ENCODE results near the gene OR1E1.
"Not testable (repeated sequence)": the region's sequence is repeated elsewhere in the genome, so short reads cannot be mapped to it uniquely, and the experiment has no call there.

Gene OR1E1, protein sequence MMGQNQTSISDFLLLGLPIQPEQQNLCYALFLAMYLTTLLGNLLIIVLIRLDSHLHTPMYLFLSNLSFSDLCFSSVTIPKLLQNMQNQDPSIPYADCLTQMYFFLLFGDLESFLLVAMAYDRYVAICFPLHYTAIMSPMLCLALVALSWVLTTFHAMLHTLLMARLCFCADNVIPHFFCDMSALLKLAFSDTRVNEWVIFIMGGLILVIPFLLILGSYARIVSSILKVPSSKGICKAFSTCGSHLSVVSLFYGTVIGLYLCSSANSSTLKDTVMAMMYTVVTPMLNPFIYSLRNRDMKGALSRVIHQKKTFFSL

GRCh38 chr17:3398310-3398709, at the start of gene OR1E1:
Gene OR1E1, minus strand, starts transcription at chr17:3398410. Its CDS starts 0 bp downstream, at chr17:3398410.
- DNase-seq (ENCODE audit: low read depth in 2 of 2): no peak

DNA sequence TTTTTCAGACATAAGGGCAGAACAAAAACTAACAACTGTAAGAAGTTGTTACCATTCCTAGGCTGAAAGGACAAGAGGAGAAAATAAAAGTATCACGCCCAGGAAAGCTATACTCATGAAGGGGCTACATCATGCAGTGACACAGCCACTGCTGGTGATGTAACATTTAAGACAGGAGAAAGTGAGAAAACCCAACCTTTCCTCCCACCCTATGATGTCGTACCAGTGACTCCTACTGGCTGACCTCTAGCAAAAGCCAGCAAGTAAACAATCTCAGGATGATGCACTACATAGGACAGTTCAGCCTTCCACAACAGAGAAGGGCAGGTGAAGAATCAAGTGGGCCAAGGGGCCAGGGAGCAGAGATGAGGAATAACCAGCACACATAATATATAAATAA, 49.4 kb upstream of the OR1E1 start:
- no peak for DNase-seq (ENCODE audit: low read depth in 2 of 2)

DNA sequence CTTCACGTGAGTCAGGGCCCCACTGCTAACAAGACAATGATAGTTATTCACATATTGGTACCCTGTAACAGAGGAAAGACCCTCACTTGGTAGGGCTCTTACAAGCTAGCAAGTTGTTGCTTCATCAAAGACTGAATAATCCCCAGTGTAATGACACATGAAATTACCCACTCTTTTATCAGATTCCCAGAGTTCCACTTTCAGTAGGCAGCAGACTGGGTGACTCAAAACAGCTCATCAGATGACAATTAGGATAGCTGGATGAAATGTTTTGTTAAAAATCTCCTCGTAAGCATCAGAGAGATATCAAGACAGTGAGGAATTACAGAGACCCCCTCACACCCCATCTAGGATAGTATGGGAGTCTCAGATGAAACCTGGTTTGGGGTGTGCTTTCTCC, 42.2 kb upstream of the OR1E1 start:
- no peak for DNase-seq (ENCODE audit: low read depth in 2 of 2)

GRCh38 chr17:3438368-3438767, 40.2 kb upstream of the OR1E1 start:
- no peak for DNase-seq (ENCODE audit: low read depth in 2 of 2)

DNA sequence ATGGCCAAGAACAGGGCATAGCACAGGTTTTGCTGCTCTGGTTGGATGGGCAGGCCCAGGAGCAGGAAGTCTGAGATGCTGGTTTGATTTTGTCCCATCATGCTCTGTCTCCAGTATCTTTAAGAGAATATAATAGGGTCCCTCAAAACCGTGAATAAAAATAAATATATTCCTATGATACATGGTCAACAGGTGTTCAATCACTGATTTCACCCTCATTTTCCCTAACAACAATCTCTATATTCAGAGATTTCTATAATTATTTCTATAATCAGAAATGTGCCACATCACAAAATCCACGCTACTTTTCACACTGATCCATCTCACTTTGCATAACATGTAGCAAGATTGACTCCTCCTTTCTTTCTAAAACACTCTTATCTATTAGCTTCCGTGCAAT, 35.5 kb upstream of the OR1E1 start, which contains the start of gene OR1E2:
Gene OR1E2 (minus strand): TSS at position 101 of the 400 bp plus-strand sequence. CDS start 0 bp downstream, at position 101.
- DNase-seq (ENCODE audit: low read depth in 2 of 2): no peak

- not testable (repeated sequence) for DNase-seq (ENCODE audit: low read depth in 2 of 2)
Observed at GRCh38 chr17:3433215-3433614, 35.0 kb upstream of the OR1E1 start.

- no peak for DNase-seq (ENCODE audit: low read depth in 2 of 2)
Observed at GRCh38 chr17:3418222-3418621, 20.0 kb upstream of the OR1E1 start.

DNA sequence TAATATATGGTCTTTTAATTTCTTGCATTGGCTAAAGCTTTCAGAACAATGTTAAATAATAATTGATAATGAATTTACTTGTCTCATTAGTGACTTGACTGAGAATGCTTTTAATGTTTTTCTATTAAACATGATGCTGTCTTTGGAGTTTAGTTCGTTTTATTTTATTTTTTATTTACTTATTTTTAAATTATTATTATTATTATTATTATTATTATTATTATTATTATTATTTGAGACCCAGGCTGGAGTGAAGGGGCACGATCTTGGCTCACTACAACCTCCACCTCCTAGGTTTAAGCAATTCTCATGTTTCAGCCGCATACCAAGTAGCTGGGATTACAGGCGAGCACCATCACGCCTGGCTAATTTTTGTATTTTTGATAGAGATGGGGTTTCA, 17.4 kb upstream of the OR1E1 start:
- DNase-seq (ENCODE audit: low read depth in 2 of 2): no peak

GRCh38 chr17:3412216-3412615, 14.0 kb upstream of the OR1E1 start:
- not testable (repeated sequence) for DNase-seq (ENCODE audit: low read depth in 2 of 2)

GRCh38 chr17:3411070-3411469, 12.9 kb upstream of the OR1E1 start, which contains the start of gene OR3A3:
Gene OR3A3, plus strand, starts transcription at chr17:3411370.
- no peak for DNase-seq (ENCODE audit: low read depth in 2 of 2)

- DNase-seq (ENCODE audit: low read depth in 2 of 2): not testable (repeated sequence)
Observed at GRCh38 chr17:3403856-3404255, 5.6 kb upstream of the OR1E1 start.

- no peak for DNase-seq (ENCODE audit: low read depth in 2 of 2)
Observed at GRCh38 chr17:3401786-3402185, 3.6 kb upstream of the OR1E1 start.

DNA sequence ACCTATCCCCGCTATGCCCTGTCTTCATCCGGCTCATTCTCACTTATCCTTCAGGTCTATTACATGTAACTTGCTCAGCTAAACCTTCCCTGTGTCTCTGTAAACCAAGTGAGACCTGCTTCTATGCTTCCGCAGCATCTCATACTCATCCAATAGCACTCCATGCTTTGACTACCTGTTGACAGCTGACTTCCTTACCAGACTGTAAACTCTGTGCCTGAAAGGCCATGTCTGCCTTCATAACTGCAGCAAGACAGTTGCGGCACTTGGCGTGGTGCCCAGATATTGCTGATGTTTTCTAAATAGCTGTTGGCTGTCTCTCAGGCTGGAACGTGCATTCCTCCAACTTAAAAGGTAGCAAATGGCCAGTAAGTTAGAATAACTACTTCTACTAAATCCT, 1.8 kb upstream of the OR1E1 start:
- DNase-seq (ENCODE audit: low read depth in 2 of 2): no peak

DNA sequence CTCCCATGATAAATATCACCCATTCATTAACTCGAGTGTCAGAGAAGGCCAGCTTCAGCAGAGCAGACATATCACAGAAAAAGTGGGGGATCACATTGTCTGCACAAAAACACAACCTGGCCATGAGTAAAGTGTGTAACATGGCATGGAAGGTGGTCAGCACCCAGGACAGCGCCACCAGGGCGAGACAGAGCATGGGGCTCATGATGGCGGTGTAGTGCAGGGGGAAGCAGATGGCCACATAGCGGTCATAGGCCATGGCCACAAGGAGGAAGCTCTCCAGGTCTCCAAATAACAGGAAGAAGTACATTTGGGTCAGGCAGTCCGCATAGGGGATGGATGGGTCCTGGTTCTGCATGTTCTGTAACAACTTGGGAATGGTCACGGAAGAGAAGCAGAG, 409 bp downstream of the OR1E1 start:
- not testable (repeated sequence) for DNase-seq (ENCODE audit: low read depth in 2 of 2)

GRCh38 chr17:3389791-3390190, 8.4 kb downstream of the OR1E1 start:
- DNase-seq (ENCODE audit: low read depth in 2 of 2): no peak

DNA sequence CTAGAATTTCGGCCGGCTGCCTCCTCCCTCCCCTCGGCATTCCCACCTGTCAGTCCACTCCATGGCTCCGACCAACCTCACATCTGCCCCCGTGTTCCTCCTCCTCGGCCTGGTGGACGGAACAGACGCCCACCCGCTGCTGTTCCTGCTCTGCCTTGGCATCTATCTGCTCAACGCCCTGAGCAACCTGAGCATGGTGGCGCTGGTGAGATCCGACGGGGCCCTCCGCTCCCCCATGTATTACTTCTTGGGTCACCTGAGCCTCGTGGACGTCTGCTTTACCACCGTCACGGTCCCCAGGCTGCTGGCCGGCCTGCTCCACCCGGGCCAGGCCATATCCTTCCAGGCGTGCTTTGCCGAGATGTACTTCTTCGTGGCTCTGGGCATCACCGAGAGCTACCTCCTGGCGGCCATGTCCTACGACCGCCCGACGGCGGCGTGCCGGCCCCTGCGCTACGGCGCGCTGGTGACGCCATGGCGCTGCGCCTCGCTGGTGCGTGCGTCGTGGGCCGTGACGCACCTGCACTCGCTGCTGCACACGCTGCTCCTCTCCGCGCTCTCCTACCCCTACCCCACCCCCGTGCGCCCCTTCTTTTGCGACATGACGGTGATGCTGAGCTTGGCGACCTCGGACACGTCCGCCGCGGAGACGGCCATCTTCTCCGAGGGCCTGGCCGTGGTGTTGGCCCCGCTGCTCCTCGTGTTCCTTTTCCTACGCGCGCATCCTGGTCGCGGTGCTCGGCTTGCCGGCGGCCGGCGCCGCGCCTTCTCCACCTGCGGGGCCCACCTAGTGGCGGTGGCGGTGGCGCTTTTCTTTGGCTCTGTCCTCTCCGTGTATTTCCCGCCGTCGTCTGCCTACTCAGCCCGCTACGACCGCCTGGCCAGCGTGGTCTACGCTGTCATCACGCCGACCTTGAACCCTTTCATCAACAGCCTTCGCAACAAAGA, 12.1 kb downstream of the OR1E1 start, which contains the start of gene OR3A2:
Gene OR3A2 (minus strand): TSS at position 440 of the 948 bp plus-strand sequence.
- DNase-seq (ENCODE audit: low read depth in 2 of 2): peak in 1 of 2 donors; percentile 12

DNA sequence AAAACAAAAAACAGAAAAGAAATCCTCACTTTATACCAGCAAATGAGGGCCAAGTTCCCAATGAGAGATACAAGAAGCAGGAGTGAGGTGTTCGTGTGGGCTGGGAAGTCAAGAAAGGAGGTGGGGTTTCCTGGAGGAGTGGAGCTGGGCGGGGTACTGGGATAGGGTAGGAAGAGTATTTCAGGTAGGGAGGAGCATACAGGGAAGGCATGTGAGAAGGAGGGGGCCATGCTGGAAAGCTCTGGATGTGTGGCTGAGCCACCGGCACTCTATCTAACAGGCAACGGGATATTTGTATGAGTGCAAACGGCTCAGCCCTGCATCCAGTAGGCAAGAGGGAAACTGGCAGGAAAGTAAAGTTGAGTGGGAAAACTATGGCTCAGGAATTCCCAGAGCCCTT, 16.3 kb downstream of the OR1E1 start:
- no peak for DNase-seq (ENCODE audit: low read depth in 2 of 2)

GRCh38 chr17:3378321-3378720, 19.9 kb downstream of the OR1E1 start:
- DNase-seq (ENCODE audit: low read depth in 2 of 2): no peak

GRCh38 chr17:3371167-3371566, 27.0 kb downstream of the OR1E1 start:
- not testable (repeated sequence) for DNase-seq (ENCODE audit: low read depth in 2 of 2)
